Posterior vena cava (tissue), 2 donors: ENCODE measurements around the gene SERINC1. TPM values are rescaled to one million over a fixed set of nuclear protein-coding genes. Genes with fewer than 3 reads are reported as not detected.

Source experiments
- DNase-seq: peaks from one replicate; pipeline ENCODE4 v3.0.0-alpha.2; 2020; ENCODE audit warnings: low spot score
- intact Hi-C, 2 donors: fragments of 100-400 bp; cut with DNase I; formaldehyde crosslinking; loops; one replicate each; pipeline versions ENCODE4 v1.14.1 to v1.14.2; 2022 to 2023
- total RNA-seq, 2 donors: library from RNA; stranded (reverse); fragmentation: NEBNext Ultra II Directional; extraction: Animal tissue kit (Norgen Biotek cat#: 25700); gene quantifications; one replicate each; pipeline ENCODE4 v1.2.1, GENCODE V29; 2021
- donor health status: DM: yes; HTN: yes; CAD: no.
- donor health status: DM: yes; HTN: yes; CAD: no.

Gene SERINC1
- total RNA-seq, 2 donors from 2014 or later, result 229 to 271 TPM

GRCh38 chr6:122449069-122449468, 22.5 kb downstream of the SERINC1 start:
- no peak for DNase-seq

GRCh38 chr6:122445274-122445673, 26.3 kb downstream of the SERINC1 start:
- intact Hi-C loops, result no loop called here
- DNase-seq, result no peak

More at GRCh38 chr6:122449069-122449468, 22.5 kb downstream of the SERINC1 start:
- intact Hi-C loops, result no loop called here

GRCh38 chr6:122438975-122439374, 32.6 kb downstream of the SERINC1 start:
- DNase-seq, result no peak
- intact Hi-C loops, result no loop called here

GRCh38 chr6:122432816-122433215, 38.8 kb downstream of the SERINC1 start:
- intact Hi-C loops, result no loop called here
- DNase-seq, result no peak

- intact Hi-C loops, result no loop called here
- DNase-seq, result no peak
Observed at GRCh38 chr6:122431780-122432179, 39.8 kb downstream of the SERINC1 start.

GRCh38 chr6:122429323-122429722, 42.3 kb downstream of the SERINC1 start:
- no peak for DNase-seq
- intact Hi-C loops, result no loop called here

GRCh38 chr6:122428781-122429180, 42.8 kb downstream of the SERINC1 start:
- intact Hi-C loops, result no loop called here
- no peak for DNase-seq

GRCh38 chr6:122426597-122426996, 45.0 kb downstream of the SERINC1 start:
- no peak for DNase-seq
- intact Hi-C loops, result no loop called here

GRCh38 chr6:122423734-122424133, 47.9 kb downstream of the SERINC1 start:
- DNase-seq, result no peak
- intact Hi-C loops, result no loop called here

- intact Hi-C loops, result no loop called here
- no peak for DNase-seq
Observed at GRCh38 chr6:122422614-122423267, 48.9 kb downstream of the SERINC1 start.

GRCh38 chr6:122422003-122422402, 49.6 kb downstream of the SERINC1 start:
- intact Hi-C loops, result no loop called here
- no peak for DNase-seq

- DNase-seq, result no peak
- intact Hi-C loops, result no loop called here
Observed at GRCh38 chr6:122416825-122417224, 54.8 kb downstream of the SERINC1 start.

- intact Hi-C loops, result no loop called here
- no peak for DNase-seq
Observed at GRCh38 chr6:122412001-122412400, 59.6 kb downstream of the SERINC1 start.

GRCh38 chr6:122408702-122409458, 62.7 kb downstream of the SERINC1 start:
- intact Hi-C loops, result no loop called here
- DNase-seq, result no peak

GRCh38 chr6:122408240-122408639, 63.4 kb downstream of the SERINC1 start:
- intact Hi-C loops, result no loop called here
- no peak for DNase-seq

- intact Hi-C loops, result no loop called here
Observed at GRCh38 chr6:122407712-122408111, 63.9 kb downstream of the SERINC1 start.

GRCh38 chr6:122406187-122406586, 65.4 kb downstream of the SERINC1 start:
- intact Hi-C loops, result no loop called here
- no peak for DNase-seq

More at GRCh38 chr6:122407712-122408111, 63.9 kb downstream of the SERINC1 start:
- no peak for DNase-seq

GRCh38 chr6:122405417-122405816, 66.2 kb downstream of the SERINC1 start:
- DNase-seq, result no peak
- intact Hi-C loops, result no loop called here

- intact Hi-C loops, result no loop called here
- DNase-seq, result no peak
Observed at GRCh38 chr6:122404444-122404843, 67.2 kb downstream of the SERINC1 start.

- no peak for DNase-seq
- intact Hi-C loops, result no loop called here
Observed at GRCh38 chr6:122401104-122401503, 70.5 kb downstream of the SERINC1 start.
